Endothelial cell of umbilical vein (primary cell): ENCODE data around the gene PTBP2. TPM values are rescaled to one million over a fixed set of nuclear protein-coding genes. Genes with fewer than 3 reads are reported as not detected.
A peak's percentile ranks its signal among the peaks of the same experiment; 100 is the strongest.

Source experiments
- BruUV-seq: library from RNA; stranded (reverse); fragments of 400-500 nt; replicated peaks from 2 replicates; lab custom pipeline; 2021; lab: Mats Ljungman, UMichigan
- CTCF ChIA-PET: fragments of 300-600, 350-600 bp; sonication (Branson Sonifier 250); formaldehyde crosslinking; loops from one replicate; lab custom pipeline; 2021; ENCODE audit warnings: antibody characterized with exemption, inconsistent platforms; lab: Charles Lee
- POLR2A ChIA-PET: fragments of 300-600, 350-600 bp; sonication (Branson Sonifier 250); formaldehyde crosslinking; loops from one replicate; lab custom pipeline; 2021; ENCODE audit warnings: antibody characterized with exemption, inconsistent platforms; lab: Charles Lee
- DNase-seq: peaks from one replicate; pipeline ENCODE4 v3.0.0-alpha.2; 2011; ENCODE audit warnings: low read depth, low spot score
- FAIRE-seq: peaks from 2 replicates; lab custom pipeline; 2011; peaks lifted over from hg19 to GRCh38; lab: Jason Lieb, UNC
- H2AFZ ChIP-seq: 2 replicates; pipeline ENCODE4 v1.6.0; 2012; ENCODE audit warnings: low read depth, low read length, control low read depth, inconsistent platforms
- H3K27ac ChIP-seq: 2 replicates; pipeline ENCODE4 v1.5.1; 2011; ENCODE audit warnings: low read depth, mild to moderate bottlenecking, control low read depth, low read length, moderate library complexity; ENCODE audit not compliant: insufficient read depth
- H3K27me3 ChIP-seq, 2 experiments: 2 replicates each; pipeline versions ENCODE4 v1.6.0 to v1.6.1; 2011; ENCODE audit warnings: low read length in 2 of 2, mixed read lengths in 1 of 2; ENCODE audit not compliant: control insufficient read depth in 2 of 2, insufficient read depth in 2 of 2
- H3K36me3 ChIP-seq, 2 experiments: 2 replicates in 1 of 2; 3 replicates in 1 of 2; pipeline ENCODE4 v1.5.1; 2011; ENCODE audit warnings: low read length in 2 of 2, mild to moderate bottlenecking in 1 of 2, moderate library complexity in 1 of 2; ENCODE audit not compliant: control insufficient read depth in 2 of 2, insufficient read depth in 2 of 2; ENCODE audit errors: extremely low read depth in 1 of 2
- H3K4me1 ChIP-seq: 3 replicates; pipeline ENCODE4 v1.5.1; 2011; ENCODE audit warnings: mild to moderate bottlenecking, low read length; ENCODE audit not compliant: control insufficient read depth, insufficient read depth; ENCODE audit errors: extremely low read depth
- H3K4me2 ChIP-seq: 2 replicates; pipeline ENCODE4 v1.6.1; 2011; ENCODE audit warnings: low read length, control low read depth, mixed read lengths; ENCODE audit not compliant: insufficient read depth
- H3K4me3 ChIP-seq, 3 experiments: fragments of 200-600 bp in 1 of 3; sonication (generic), shearing (Covaris generic) in 1 of 3; replicated peaks in 1 of 3; 2 replicates each; pipeline ENCODE4 v1.5.1; 2011 to 2016; ENCODE audit warnings: control low read depth in 3 of 3, low read length in 3 of 3, mild to moderate bottlenecking in 2 of 3, inconsistent platforms in 1 of 3, low read depth in 1 of 3, moderate library complexity in 1 of 3; ENCODE audit not compliant: insufficient read depth in 1 of 3
- H3K79me2 ChIP-seq: 2 replicates; pipeline ENCODE4 v1.6.0; 2012; ENCODE audit warnings: low read length, inconsistent platforms; ENCODE audit not compliant: control insufficient read depth, insufficient read depth
- H3K9ac ChIP-seq: replicated peaks from 2 replicates; pipeline ENCODE3; 2011; ENCODE audit warnings: low read length, control low read depth; ENCODE audit not compliant: insufficient read depth; ENCODE audit errors: extremely low read depth
- H3K9me1 ChIP-seq: replicated peaks from 3 replicates; pipeline ENCODE4 v1.6.0; 2011; ENCODE audit warnings: mild to moderate bottlenecking, low read length; ENCODE audit not compliant: control insufficient read depth, insufficient read depth; ENCODE audit errors: extremely low read depth
- H3K9me3 ChIP-seq: replicated peaks from 2 replicates; pipeline ENCODE4 v1.5.1; 2012; ENCODE audit warnings: low read length, inconsistent platforms; ENCODE audit not compliant: control insufficient read depth, insufficient read depth
- H4K20me1 ChIP-seq: replicated peaks from 2 replicates; pipeline ENCODE3; 2011; ENCODE audit warnings: mild to moderate bottlenecking, low read length; ENCODE audit not compliant: control insufficient read depth, insufficient read depth; ENCODE audit errors: extremely low read depth
- CTCF ChIP-seq, 2 donors: IDR thresholded peaks; 1 replicate in 1 of 2; 2 replicates in 1 of 2; pipeline ENCODE4 v1.5.1; 2011; ENCODE audit warnings: low read length in 2 of 2, mild to moderate bottlenecking in 2 of 2, moderate library complexity in 2 of 2, control low read depth in 1 of 2, inconsistent platforms in 1 of 2, low read depth in 1 of 2; ENCODE audit not compliant: insufficient read depth in 1 of 2; ENCODE audit errors: extremely low read depth in 1 of 2
- EZH2 ChIP-seq: IDR thresholded peaks from 2 replicates; pipeline ENCODE4 v1.6.1; 2012; ENCODE audit warnings: borderline replicate concordance, low read depth, mild to moderate bottlenecking, moderate library complexity, low read length, inconsistent platforms; ENCODE audit not compliant: severe bottlenecking
- FOS ChIP-seq: IDR thresholded peaks from 2 replicates; pipeline ENCODE4 v1.6.1; 2011; ENCODE audit warnings: mild to moderate bottlenecking, low read length, moderate library complexity, borderline replicate concordance; ENCODE audit not compliant: insufficient read depth
- GATA2 ChIP-seq: IDR thresholded peaks from 2 replicates; pipeline ENCODE4 v1.7.0; 2011; ENCODE audit warnings: low read depth, mild to moderate bottlenecking, moderate library complexity, mixed read lengths, low read length; ENCODE audit not compliant: insufficient read length, insufficient read depth
- JUN ChIP-seq: IDR thresholded peaks from 2 replicates; pipeline ENCODE4 v1.6.1; 2011; ENCODE audit warnings: borderline replicate concordance, low read depth; ENCODE audit not compliant: insufficient read length, insufficient read depth
- MAX ChIP-seq: IDR thresholded peaks from 2 replicates; pipeline ENCODE4 v1.6.1; 2011; ENCODE audit not compliant: insufficient read depth, insufficient read length
- MYC ChIP-seq: IDR thresholded peaks from one replicate; pipeline ENCODE4 v1.6.1; 2011; ENCODE audit warnings: mild to moderate bottlenecking, low read depth, low read length
- POLR2A ChIP-seq: IDR thresholded peaks from 2 replicates; pipeline ENCODE4 v1.6.1; 2012; ENCODE audit warnings: low read depth, mild to moderate bottlenecking, control low read depth, low read length
- POLR2AphosphoS5 ChIP-seq: IDR thresholded peaks from 2 replicates; pipeline ENCODE4 v1.6.1; 2012; ENCODE audit warnings: low read depth, mild to moderate bottlenecking, control low read depth, low read length, moderate library complexity; ENCODE audit not compliant: insufficient read depth
- dilution Hi-C: fragments of 300-500 bp; cut with MboI; formaldehyde crosslinking; loops from one replicate; pipeline ENCODE4 v1.15.0; 2019; ENCODE audit warnings: low sequenced_read_pairs; ENCODE audit not compliant: extremely low pct_ligation_motif_present
- intact Hi-C: fragments of 100-400 bp; cut with micrococcal nuclease; formaldehyde crosslinking; loops from one replicate; pipeline ENCODE4 v1.10.0; 2022
- polyA plus RNA-seq, 4 experiments: library from polyadenylated mRNA; depleted of rRNA in 3 of 4; stranded (reverse) in 3 of 4; unstranded in 1 of 4; fragments of >200 nt; gene quantifications; 2 replicates each; pipeline versions ENCODE4 v1.2.1 to v1.2.3, GENCODE V29; 2011 to 2012; ENCODE audit warnings: missing spikeins in 1 of 4
- total RNA-seq: library from RNA; stranded (reverse); gene quantifications from 2 replicates; pipeline ENCODE4 v1.2.3, GENCODE V29; 2021

The PTBP2 gene
- total and polyA plus RNA-seq, 2 donors (not counting 3 experiments of a cell fraction or from before 2014, with no cell fraction given): 7.7 to 27.0 TPM

- Histone ChIP-seq H3K9ac (peak overlapping the region; percentile 98), H3K36me3 (peaks cover 0 to 3% of the 10 kb centered on the region in 2 experiments), H3K9me1 (no peaks in the 10 kb centered on the region), H3K79me2 (peaks cover 65% of the 10 kb centered on the region), H3K9me3 (no peaks in the 10 kb centered on the region), H2AFZ (no peak overlapping the region), H3K4me1 (peaks cover 23% of the 10 kb centered on the region), H3K4me2 (peak overlapping the region; percentile 99), H3K27me3 (no peaks in the 10 kb centered on the region), H4K20me1 (peaks cover 6% of the 10 kb centered on the region), H3K27ac (peak overlapping the region; percentile 82), H3K4me3 (peak overlapping the region; percentile 52 to 99 (median 93))
- CTCF ChIA-PET: interaction anchor here (1.0 kb wide), 1 partner anchor 487 kb away, joined by 4 read pairs; no protein-coding TSS in a partner anchor
- TF ChIP-seq MYC (no peak), POLR2A (no peak), GATA2 (no peak), JUN (no peak), FOS (no peak), MAX (no peak), POLR2AphosphoS5 (no peak), CTCF (IDR thresholded peaks at IDR 0.05; ENCODE audit: extremely low read depth in 1 of 2, insufficient read depth in 1 of 2, low read depth in 1 of 2, low read length in 2 of 2) (no peak), EZH2 (no peak)
- DNase-seq (no peak), FAIRE-seq (peak; percentile 46)
- dilution Hi-C loops (no loop called here), intact Hi-C loops (loop anchor here (2.0 to 10.0 kb wide), 5 partner anchors 335 to 1324 kb away; no protein-coding TSS in a partner anchor)
- no TSS peak for BruUV-seq
- POLR2A ChIA-PET: no interaction called here
Measured at GRCh38 chr1:96723377-96723776, 1.8 kb downstream of the PTBP2 start.
